Activated CD8-positive, alpha-beta T cell treated with anti-CD3 and anti-CD28 coated beads, Interleukin-2, amount 10 ng/mL, durations not matched to agents 7 days and 5 days (primary cell): ENCODE results near the gene DGKB. TPM values are rescaled to one million over a fixed set of nuclear protein-coding genes. Genes with fewer than 3 reads are reported as not detected.

Experiments
- ATAC-seq: fragments of 150-1000 bp; cut with Tn5 transposase; one replicate; pipeline ENCODE4 v1.10.0; 2021; ENCODE audit warnings: moderate library complexity
- CTCF ChIA-PET: fragments of 350-600 bp; sonication (Branson Sonifier 250); formaldehyde crosslinking; loops from one replicate; lab custom pipeline; 2021; ENCODE audit warnings: antibody characterized with exemption; lab: Charles Lee
- POLR2A ChIA-PET: fragments of 350-600 bp; sonication (Branson Sonifier 250); formaldehyde crosslinking; loops from one replicate; lab custom pipeline; 2021; ENCODE audit warnings: antibody characterized with exemption; lab: Charles Lee
- DNase-seq: peaks from one replicate; pipeline ENCODE4 v3.0.0-alpha.2; 2020
- H3K27ac Mint-ChIP-seq: one replicate; pipeline ENCODE4 v1.8.0; 2021; ENCODE audit warnings: mild to moderate bottlenecking, mixed read lengths
- H3K27me3 Mint-ChIP-seq: one replicate; pipeline ENCODE4 v1.8.0; 2021; ENCODE audit warnings: low read depth, mixed read lengths
- H3K36me3 Mint-ChIP-seq: one replicate; pipeline ENCODE4 v1.8.0; 2021; ENCODE audit warnings: low read depth, mixed read lengths
- H3K4me1 Mint-ChIP-seq: one replicate; pipeline ENCODE4 v1.8.0; 2021; ENCODE audit warnings: low read depth, mixed read lengths
- H3K4me3 Mint-ChIP-seq: one replicate; pipeline ENCODE4 v1.8.0; 2021; ENCODE audit warnings: mild to moderate bottlenecking, mixed read lengths
- H3K9me3 Mint-ChIP-seq: one replicate; pipeline ENCODE4 v1.8.0; 2022; ENCODE audit warnings: mixed read lengths; ENCODE audit not compliant: insufficient read depth
- total RNA-seq, 2 experiments: library from RNA; stranded (reverse); gene quantifications; one replicate each; pipeline ENCODE4 v1.2.3, GENCODE V29; 2021

The DGKB gene
- total RNA-seq, 2 experiments from 2014 or later, result not detected

DNA sequence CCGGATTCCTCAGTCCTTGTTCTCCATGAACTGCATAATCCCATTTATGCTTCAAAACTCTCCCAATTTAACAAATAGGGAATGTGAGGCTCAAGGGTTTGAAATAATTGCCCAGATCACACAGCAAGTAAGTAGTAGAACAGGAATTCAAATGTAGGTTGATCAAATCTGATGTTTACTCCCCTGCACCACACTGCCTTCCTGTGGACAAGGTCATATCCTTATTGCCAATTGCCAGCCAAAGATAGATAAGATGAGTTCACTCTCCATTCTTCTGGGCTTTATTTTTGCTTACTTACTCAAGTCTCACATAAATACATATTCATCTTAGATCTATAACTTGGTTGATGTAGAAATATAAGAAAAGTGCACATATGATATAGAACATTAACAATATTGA, 477.9 kb downstream of the DGKB start:
- no peaks in the 10 kb centered on the region for H3K9me3 Mint-ChIP-seq
- no peaks in the 10 kb centered on the region for H3K36me3 Mint-ChIP-seq
- H3K4me1 Mint-ChIP-seq, result no peaks in the 10 kb centered on the region
- H3K27me3 Mint-ChIP-seq, result no peaks in the 10 kb centered on the region
- DNase-seq, result no peak
- ChIA-PET CTCF (no interaction called here), POLR2A (no interaction called here)
- ATAC-seq, result no peak
- H3K27ac Mint-ChIP-seq, result no peak overlapping the region
- no peak overlapping the region for H3K4me3 Mint-ChIP-seq

DNA sequence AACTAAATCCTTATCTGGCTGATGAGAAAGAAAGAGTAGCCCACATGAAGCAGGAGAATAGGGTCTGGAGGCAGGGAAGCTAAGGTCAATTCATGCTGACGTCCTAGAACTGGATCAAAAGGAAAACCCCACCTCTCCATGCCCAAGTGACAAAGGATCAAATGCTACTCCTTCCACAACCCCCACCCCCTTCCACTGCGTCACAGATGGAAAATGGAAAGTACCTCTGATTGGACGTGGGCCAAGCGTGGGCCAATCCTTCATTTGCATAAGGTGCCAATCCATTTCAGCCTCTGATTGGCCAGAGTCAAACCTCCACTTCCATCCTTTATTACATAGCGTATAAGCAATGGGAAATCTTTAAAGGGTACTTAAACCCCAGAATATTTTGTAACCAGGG, 481.8 kb downstream of the DGKB start:
- Mint-ChIP-seq H3K4me1 (no peaks in the 10 kb centered on the region), H3K36me3 (no peaks in the 10 kb centered on the region), H3K4me3 (no peak overlapping the region), H3K27me3 (no peaks in the 10 kb centered on the region), H3K9me3 (no peaks in the 10 kb centered on the region), H3K27ac (no peak overlapping the region)
- DNase-seq (no peak), ATAC-seq (no peak)
- CTCF ChIA-PET, result no interaction called here
- POLR2A ChIA-PET, result no interaction called here

DNA sequence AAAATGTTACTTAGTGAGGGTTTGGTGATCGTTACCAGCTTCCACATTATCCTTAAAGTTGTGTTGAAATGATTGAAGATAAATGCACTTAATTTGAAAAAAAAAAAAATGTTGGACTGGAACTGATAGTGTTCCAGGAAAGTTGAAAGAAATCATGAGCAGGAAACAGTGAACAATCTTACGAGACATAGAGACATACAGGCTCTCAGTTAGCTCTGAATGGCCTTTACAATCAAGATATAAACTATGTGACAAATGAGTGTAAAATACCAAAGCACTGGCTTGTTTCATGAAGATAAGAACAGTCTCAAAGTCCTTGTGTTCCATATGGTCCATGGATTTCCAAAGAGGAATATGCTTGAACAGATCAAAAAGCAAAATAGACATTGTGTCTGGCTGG, 483.0 kb downstream of the DGKB start:
- DNase-seq (no peak), ATAC-seq (no peak)
- ChIA-PET CTCF (no interaction called here), POLR2A (no interaction called here)
- Mint-ChIP-seq H3K36me3 (no peaks in the 10 kb centered on the region), H3K27ac (no peak overlapping the region), H3K4me1 (no peaks in the 10 kb centered on the region), H3K9me3 (no peaks in the 10 kb centered on the region), H3K4me3 (no peak overlapping the region), H3K27me3 (no peaks in the 10 kb centered on the region)

GRCh38 chr7:14418633-14419032, 483.9 kb downstream of the DGKB start:
- ChIA-PET CTCF (no interaction called here), POLR2A (no interaction called here)
- ATAC-seq (no peak), DNase-seq (no peak)
- no peaks in the 10 kb centered on the region for H3K4me1 Mint-ChIP-seq
- H3K4me3 Mint-ChIP-seq, result no peak overlapping the region
- H3K27ac Mint-ChIP-seq, result no peak overlapping the region
- H3K36me3 Mint-ChIP-seq, result no peaks in the 10 kb centered on the region
- H3K27me3 Mint-ChIP-seq, result no peaks in the 10 kb centered on the region
- H3K9me3 Mint-ChIP-seq, result no peaks in the 10 kb centered on the region

- no peaks in the 10 kb centered on the region for H3K9me3 Mint-ChIP-seq
- CTCF ChIA-PET, result no interaction called here
- H3K27ac Mint-ChIP-seq, result no peak overlapping the region
- DNase-seq, result no peak
- H3K4me3 Mint-ChIP-seq, result no peak overlapping the region
- H3K4me1 Mint-ChIP-seq, result no peaks in the 10 kb centered on the region
- H3K36me3 Mint-ChIP-seq, result no peaks in the 10 kb centered on the region
- no peak for ATAC-seq
- H3K27me3 Mint-ChIP-seq, result no peaks in the 10 kb centered on the region
- POLR2A ChIA-PET, result no interaction called here
These were observed 488.1 kb downstream of the DGKB start for GRCh38 chr7:14414274-14414986.

DNA sequence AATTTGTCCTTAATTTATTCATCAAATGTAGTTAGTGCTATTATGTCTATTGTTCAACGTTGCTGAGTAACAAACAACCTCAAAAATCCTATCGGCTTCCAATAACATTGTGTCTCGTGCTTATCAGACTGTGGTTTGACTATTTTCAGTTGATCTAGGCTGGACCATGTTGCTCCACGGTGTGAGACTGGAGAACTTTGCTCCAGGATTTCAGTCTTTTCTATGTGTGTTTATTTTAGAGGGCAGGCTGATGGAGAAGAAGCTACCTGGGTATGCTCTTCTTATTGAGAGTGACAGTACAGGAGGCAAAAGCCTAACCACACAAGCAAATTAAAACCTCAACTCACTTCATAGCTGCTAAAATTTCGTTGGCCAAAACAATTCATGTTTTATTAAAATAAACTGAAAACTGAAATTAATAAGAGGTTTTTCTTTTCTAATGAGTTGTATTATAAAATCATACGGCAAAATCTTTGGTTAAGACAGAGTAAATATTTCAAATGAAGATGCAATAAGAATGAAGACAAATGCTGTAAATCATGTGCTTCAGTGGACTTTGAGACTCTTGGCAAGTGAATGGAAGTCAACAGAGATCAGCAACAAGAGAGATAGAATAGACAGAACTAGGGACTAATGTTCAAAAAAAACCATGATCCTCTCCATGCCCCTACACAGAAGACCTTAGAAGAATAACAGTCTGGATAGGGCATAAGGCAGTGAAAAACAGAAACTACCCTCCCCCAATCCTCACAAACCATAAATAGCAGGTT, 495.1 kb downstream of the DGKB start:
- Mint-ChIP-seq H3K36me3 (no peaks in the 10 kb centered on the region), H3K4me3 (no peak overlapping the region), H3K27me3 (no peaks in the 10 kb centered on the region), H3K27ac (no peak overlapping the region), H3K9me3 (no peaks in the 10 kb centered on the region), H3K4me1 (no peaks in the 10 kb centered on the region)
- CTCF ChIA-PET, result no interaction called here
- no peak for ATAC-seq
- DNase-seq, result no peak
- POLR2A ChIA-PET, result no interaction called here

DNA sequence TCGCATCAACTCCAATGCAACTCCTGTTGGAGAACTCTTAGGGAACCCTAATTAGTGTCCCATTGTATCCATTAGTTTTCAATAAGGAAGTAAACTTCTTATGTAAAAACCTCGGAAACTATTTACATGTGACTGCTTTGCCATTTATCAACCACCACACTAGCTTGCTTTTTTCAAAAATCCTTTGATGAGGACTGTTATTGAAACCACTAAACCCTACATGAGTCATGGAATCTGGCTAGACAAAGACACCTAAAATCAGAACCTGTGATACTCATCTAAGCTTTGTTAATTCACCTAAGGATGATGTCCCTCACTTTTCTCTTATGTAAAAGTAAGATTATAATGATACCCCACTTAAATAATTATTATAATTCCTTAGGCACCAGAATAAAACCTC, 499.0 kb downstream of the DGKB start:
- Mint-ChIP-seq H3K4me1 (no peaks in the 10 kb centered on the region), H3K36me3 (no peaks in the 10 kb centered on the region), H3K27me3 (no peaks in the 10 kb centered on the region), H3K4me3 (no peak overlapping the region), H3K27ac (no peak overlapping the region), H3K9me3 (no peaks in the 10 kb centered on the region)
- ATAC-seq, result no peak
- ChIA-PET CTCF (no interaction called here), POLR2A (no interaction called here)
- no peak for DNase-seq

DNA sequence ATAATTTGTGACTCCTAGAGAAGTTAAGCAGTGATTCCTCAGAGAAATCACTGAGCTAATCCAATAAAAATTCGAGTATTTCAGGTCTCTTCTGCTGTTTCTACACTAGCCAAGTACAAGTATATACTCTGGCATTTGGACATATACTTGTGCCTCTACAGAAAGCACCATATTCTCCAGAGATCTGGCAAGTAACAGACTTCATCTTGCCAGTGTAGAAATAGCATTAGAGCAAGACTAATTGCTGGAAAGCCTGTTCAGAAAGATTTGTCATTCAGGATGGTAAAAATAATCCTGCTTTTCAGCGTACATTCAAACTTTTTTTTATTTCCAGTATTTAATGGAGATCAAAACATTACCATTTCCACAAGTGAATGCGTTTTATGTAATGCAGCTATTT, 502.3 kb downstream of the DGKB start:
- CTCF ChIA-PET, result no interaction called here
- ATAC-seq, result no peak
- H3K27me3 Mint-ChIP-seq, result no peaks in the 10 kb centered on the region

DNA sequence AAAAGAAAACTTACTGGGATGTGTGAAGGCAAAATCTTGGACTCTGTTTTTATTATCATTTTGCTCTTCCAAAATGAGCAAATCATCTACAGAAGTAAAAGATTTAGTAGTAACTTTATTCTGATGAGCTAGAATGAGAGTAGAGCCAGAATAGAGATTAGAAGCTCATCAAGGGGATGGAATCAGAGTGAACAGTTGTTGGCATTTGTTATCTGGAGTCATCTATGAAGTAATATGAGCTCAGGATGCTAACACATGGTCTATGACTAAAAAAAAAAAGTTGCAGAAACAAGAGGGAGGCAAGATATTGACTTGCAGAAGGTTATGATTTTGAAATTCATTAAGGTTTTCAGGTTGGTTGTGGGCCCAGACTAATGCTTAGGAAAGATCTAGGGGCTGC, 504.0 kb downstream of the DGKB start:
- no peak for ATAC-seq
- Mint-ChIP-seq H3K4me1 (no peaks in the 10 kb centered on the region), H3K27ac (no peak overlapping the region), H3K36me3 (no peaks in the 10 kb centered on the region), H3K27me3 (no peaks in the 10 kb centered on the region), H3K9me3 (no peaks in the 10 kb centered on the region), H3K4me3 (no peak overlapping the region)
- CTCF ChIA-PET, result no interaction called here
- no peak for DNase-seq
- POLR2A ChIA-PET, result no interaction called here

More for the DNA sequence above, 502.3 kb downstream of the DGKB start:
- Mint-ChIP-seq H3K4me1 (no peaks in the 10 kb centered on the region), H3K36me3 (no peaks in the 10 kb centered on the region), H3K27ac (no peak overlapping the region), H3K9me3 (no peaks in the 10 kb centered on the region), H3K4me3 (no peak overlapping the region)
- POLR2A ChIA-PET, result no interaction called here
- DNase-seq, result no peak

DNA sequence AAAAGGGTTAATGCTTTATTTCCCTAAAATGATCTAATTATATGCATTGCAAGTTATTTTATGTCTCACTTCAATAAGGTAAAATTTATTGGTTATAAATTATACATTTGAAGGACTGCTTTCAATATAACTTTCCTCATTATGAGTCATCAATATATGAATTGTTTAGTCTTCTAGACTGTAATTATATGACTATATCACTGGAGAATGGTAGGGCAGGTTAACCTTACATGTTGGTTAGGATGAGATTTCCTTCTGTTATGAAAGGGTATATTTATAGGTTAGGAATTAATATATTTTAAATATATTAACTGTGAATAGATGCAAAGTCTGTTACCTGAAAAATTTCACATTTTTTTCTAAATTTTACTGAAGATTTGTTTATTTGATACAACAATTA, 506.7 kb downstream of the DGKB start:
- Mint-ChIP-seq H3K9me3 (no peaks in the 10 kb centered on the region), H3K27ac (no peak overlapping the region), H3K36me3 (no peaks in the 10 kb centered on the region), H3K4me3 (no peak overlapping the region), H3K27me3 (no peaks in the 10 kb centered on the region), H3K4me1 (no peaks in the 10 kb centered on the region)
- CTCF ChIA-PET, result no interaction called here
- no peak for DNase-seq
- POLR2A ChIA-PET, result no interaction called here
- no peak for ATAC-seq

DNA sequence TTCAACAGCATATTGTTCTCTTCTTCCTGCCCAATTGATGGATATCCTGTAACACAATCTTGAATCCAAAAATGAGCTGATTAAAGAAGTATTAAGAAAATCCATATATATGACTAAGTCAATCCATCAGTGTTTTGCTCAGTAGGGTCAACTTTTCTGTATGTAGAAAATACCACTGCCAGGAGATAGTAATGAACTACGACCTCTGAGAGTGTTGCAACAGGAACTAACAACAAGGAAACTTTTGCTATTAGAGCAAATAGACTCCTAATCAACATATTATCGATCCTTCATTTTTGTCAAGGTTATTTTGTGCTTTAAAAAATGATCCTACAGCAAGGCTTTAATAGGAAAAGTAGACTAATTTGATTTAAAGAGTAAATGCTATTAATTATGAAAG, 507.8 kb downstream of the DGKB start:
- no peaks in the 10 kb centered on the region for H3K9me3 Mint-ChIP-seq
- ATAC-seq, result no peak
- ChIA-PET POLR2A (no interaction called here), CTCF (no interaction called here)
- H3K4me3 Mint-ChIP-seq, result no peak overlapping the region
- H3K27me3 Mint-ChIP-seq, result no peaks in the 10 kb centered on the region
- no peaks in the 10 kb centered on the region for H3K36me3 Mint-ChIP-seq
- no peak for DNase-seq
- H3K4me1 Mint-ChIP-seq, result no peaks in the 10 kb centered on the region
- no peak overlapping the region for H3K27ac Mint-ChIP-seq

- Mint-ChIP-seq H3K27ac (no peak overlapping the region), H3K4me3 (no peak overlapping the region), H3K36me3 (no peaks in the 10 kb centered on the region), H3K27me3 (no peaks in the 10 kb centered on the region), H3K4me1 (no peaks in the 10 kb centered on the region), H3K9me3 (no peaks in the 10 kb centered on the region)
- ChIA-PET POLR2A (no interaction called here), CTCF (no interaction called here)
- ATAC-seq (no peak), DNase-seq (no peak)
These were observed 513.0 kb downstream of the DGKB start for GRCh38 chr7:14389595-14389994.
